DOHH2 (cell line): ENCODE data around the gene FBXO39.

Experiments used
- CTCF ChIP-seq: fragments of 200-600 bp; sonication (generic); IDR thresholded peaks from one replicate; pipeline ENCODE4 v1.5.1; 2014; ENCODE audit warnings: antibody characterized with exemption, mild to moderate bottlenecking, low read depth, low read length; ENCODE audit not compliant: poor library complexity, severe bottlenecking
- EZH2phosphoT487 ChIP-seq: fragments of 200-600 bp; sonication (generic); IDR thresholded peaks from 2 replicates; pipeline ENCODE4 v1.6.1; 2017; ENCODE audit warnings: borderline replicate concordance, mild to moderate bottlenecking, antibody characterized with exemption, low read length, moderate library complexity, mixed read lengths

GRCh38 chr17:6755281-6755680 is 20.7 kb upstream of the FBXO39 start:
- TF ChIP-seq CTCF (no peak), EZH2phosphoT487 (no peak)
